WTC11 (cell line): ENCODE data around the gene CNST. TPM values are rescaled to one million over a fixed set of nuclear protein-coding genes. Genes with fewer than 3 reads are reported as not detected.

Experiments
- ATAC-seq: fragments of 200-7000 bp; cut with Tn5 transposase; 2 replicates; pipeline ENCODE4 v1.10.0; 2021; ENCODE audit warnings: mild to moderate bottlenecking, moderate library complexity
- CTCF ChIA-PET: fragments of 300-600 bp; sonication (Branson Sonifier 250); formaldehyde crosslinking; loops from one replicate; lab custom pipeline; 2021; ENCODE audit warnings: antibody characterized with exemption; lab: Charles Lee
- POLR2A ChIA-PET: fragments of 350-600 bp; sonication (Branson Sonifier 250); formaldehyde crosslinking; loops from one replicate; lab custom pipeline; 2021; ENCODE audit warnings: antibody characterized with exemption; lab: Charles Lee
- DNase-seq: peaks from one replicate; pipeline ENCODE4 v3.0.0; 2021; ENCODE audit warnings: low spot score
- H3K27ac Mint-ChIP-seq: 2 replicates; pipeline ENCODE4 v1.8.0; 2021; ENCODE audit warnings: mixed read lengths
- H3K27me3 Mint-ChIP-seq: 2 replicates; pipeline ENCODE4 v1.8.0; 2021; ENCODE audit warnings: low read depth, mild to moderate bottlenecking, moderate library complexity, mixed read lengths
- H3K36me3 Mint-ChIP-seq: 2 replicates; pipeline ENCODE4 v1.8.0; 2021; ENCODE audit warnings: mixed read lengths
- H3K4me1 Mint-ChIP-seq: 2 replicates; pipeline ENCODE4 v1.8.0; 2022; ENCODE audit warnings: mixed read lengths
- H3K4me3 Mint-ChIP-seq: 2 replicates; pipeline ENCODE4 v1.8.0; 2021; ENCODE audit warnings: mild to moderate bottlenecking, moderate library complexity, mixed read lengths
- H3K9me3 Mint-ChIP-seq: 2 replicates; pipeline ENCODE4 v1.8.0; 2021; ENCODE audit warnings: mixed read lengths
- ATF1 ChIP-seq: sonication (generic); formaldehyde crosslinking; IDR thresholded peaks from 2 replicates; pipeline ENCODE4 v1.8.1; 2023; ENCODE audit warnings: mild to moderate bottlenecking, moderate library complexity, missing genetic modification reagents
- ELF4 ChIP-seq: sonication (generic); formaldehyde crosslinking; IDR thresholded peaks from 2 replicates; pipeline ENCODE4 v1.8.1; 2022; ENCODE audit warnings: low read depth, mild to moderate bottlenecking, moderate library complexity, missing genetic modification reagents
- EMX1 ChIP-seq: fragments of 250-450 bp; sonication (Bioruptor Pico); IDR thresholded peaks from 2 replicates; pipeline ENCODE4 v1.8.0; 2021; ENCODE audit warnings: mild to moderate bottlenecking
- FOXJ3 ChIP-seq: sonication (generic); formaldehyde crosslinking; IDR thresholded peaks from 2 replicates; pipeline ENCODE4 v1.9.0; 2021; ENCODE audit warnings: missing genetic modification reagents, mild to moderate bottlenecking, borderline replicate concordance
- NFATC4 ChIP-seq: fragments of 250-450 bp; sonication (Bioruptor Pico); IDR thresholded peaks from 2 replicates; pipeline ENCODE4 v1.9.0; 2021; ENCODE audit warnings: mild to moderate bottlenecking
- NR2C2 ChIP-seq: sonication (generic); formaldehyde crosslinking; IDR thresholded peaks from 2 replicates; pipeline ENCODE4 v1.8.0; 2022; ENCODE audit warnings: mild to moderate bottlenecking, missing genetic modification reagents
- NR3C1 ChIP-seq: sonication (generic); formaldehyde crosslinking; conservative IDR thresholded peaks from 2 replicates; pipeline ENCODE4 v1.8.1; 2023; ENCODE audit warnings: low read depth, mild to moderate bottlenecking, missing genetic modification reagents
- SMAD4 ChIP-seq: sonication (generic); formaldehyde crosslinking; IDR thresholded peaks from 2 replicates; pipeline ENCODE4 v1.8.0; 2022; ENCODE audit warnings: mild to moderate bottlenecking, missing genetic modification reagents
- ZNF121 ChIP-seq: sonication (generic); formaldehyde crosslinking; IDR thresholded peaks from 2 replicates; pipeline ENCODE4 v1.8.0; 2023; ENCODE audit warnings: missing genetic modification reagents
- ZNF396 ChIP-seq: fragments of 250-450 bp; sonication (Bioruptor Pico); IDR thresholded peaks from 2 replicates; pipeline ENCODE4 v1.8.0; 2021; ENCODE audit warnings: mild to moderate bottlenecking, moderate library complexity, borderline replicate concordance
- ZNF416 ChIP-seq: fragments of 250-450 bp; sonication (Bioruptor Pico); IDR thresholded peaks from 2 replicates; pipeline ENCODE4 v1.9.0; 2021; ENCODE audit warnings: mild to moderate bottlenecking, inconsistent platforms
- ZNF671 ChIP-seq: fragments of 250-450 bp; sonication (Bioruptor Pico); IDR thresholded peaks from 2 replicates; pipeline ENCODE4 v1.8.0; 2021; ENCODE audit warnings: mild to moderate bottlenecking
- total RNA-seq: library from RNA; stranded (reverse); gene quantifications from 3 replicates; pipeline ENCODE4 v1.2.3, GENCODE V29; 2021
- TF ChIP-seq, protein P1 (sequence below): sonication (generic); formaldehyde crosslinking; IDR thresholded peaks from 2 replicates; pipeline ENCODE4 v1.8.0; 2022; ENCODE audit warnings: mild to moderate bottlenecking, missing genetic modification reagents
- TF ChIP-seq, protein P2 (sequence below): sonication (generic); formaldehyde crosslinking; IDR thresholded peaks from 2 replicates; pipeline ENCODE4 v1.8.0; 2023; ENCODE audit warnings: mild to moderate bottlenecking, missing genetic modification reagents
- TF ChIP-seq, protein P3 (sequence below): sonication (generic); formaldehyde crosslinking; IDR thresholded peaks from 2 replicates; pipeline ENCODE4 v1.8.1; 2023; ENCODE audit warnings: mild to moderate bottlenecking, missing genetic modification reagents
- TF ChIP-seq, protein P4 (sequence below): sonication (generic); formaldehyde crosslinking; IDR thresholded peaks from 2 replicates; pipeline ENCODE4 v1.8.0; 2022; ENCODE audit warnings: mild to moderate bottlenecking, missing genetic modification reagents
- TF ChIP-seq, protein P5 (sequence below): sonication (generic); formaldehyde crosslinking; IDR thresholded peaks from 2 replicates; pipeline ENCODE4 v1.8.0; 2023; ENCODE audit warnings: missing genetic modification reagents
- TF ChIP-seq, protein P6 (sequence below): sonication (generic); formaldehyde crosslinking; IDR thresholded peaks from 2 replicates; pipeline ENCODE4 v1.8.0; 2022; ENCODE audit warnings: mild to moderate bottlenecking, missing genetic modification reagents
- TF ChIP-seq, protein P7 (sequence below): sonication (generic); formaldehyde crosslinking; IDR thresholded peaks from 2 replicates; pipeline ENCODE4 v1.8.1; 2022; ENCODE audit warnings: mild to moderate bottlenecking, moderate library complexity, missing genetic modification reagents
- TF ChIP-seq, protein P8 (sequence below): fragments of 250-450 bp; sonication (Bioruptor Pico); IDR thresholded peaks from 2 replicates; pipeline ENCODE4 v1.9.0; 2021; ENCODE audit warnings: mild to moderate bottlenecking

The CNST gene
- total RNA-seq, 1 experiment from 2014 or later = 18.4 TPM

DNA sequence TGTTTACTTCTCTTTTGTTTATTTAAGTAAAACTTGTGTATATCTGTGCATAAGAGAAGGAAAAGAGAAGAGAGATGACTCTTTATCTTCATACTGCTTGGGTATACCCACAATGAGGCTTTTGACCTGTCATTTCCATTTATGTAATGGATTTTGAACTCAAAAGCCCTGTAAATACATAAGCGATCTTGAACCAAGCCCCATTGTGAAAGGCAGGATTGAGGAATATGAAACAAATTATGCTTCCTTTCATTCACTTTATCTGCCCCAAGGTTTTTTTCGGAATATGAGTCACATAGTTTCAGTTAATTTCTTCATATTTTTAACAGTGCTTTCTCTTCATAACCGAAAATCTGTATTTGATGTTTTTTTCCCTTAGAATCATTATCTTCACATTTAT lies 21.4 kb downstream of the CNST start:
- ATAC-seq = no peak
- ChIA-PET POLR2A (no interaction called here), CTCF (no interaction called here)
- peaks cover 10% of the 10 kb centered on the region for H3K9me3 Mint-ChIP-seq
- no peak overlapping the region for H3K27ac Mint-ChIP-seq
- DNase-seq = no peak
- no peak overlapping the region for H3K4me3 Mint-ChIP-seq
- no peaks in the 10 kb centered on the region for H3K4me1 Mint-ChIP-seq
- TF ChIP-seq ZNF416 (CRISPR knock-in tag) = no peak
- no peak for TF ChIP-seq NR2C2 (CRISPR knock-in tag)
- no peak for TF ChIP-seq ATF1 (CRISPR knock-in tag)
- TF ChIP-seq, protein P1, sequence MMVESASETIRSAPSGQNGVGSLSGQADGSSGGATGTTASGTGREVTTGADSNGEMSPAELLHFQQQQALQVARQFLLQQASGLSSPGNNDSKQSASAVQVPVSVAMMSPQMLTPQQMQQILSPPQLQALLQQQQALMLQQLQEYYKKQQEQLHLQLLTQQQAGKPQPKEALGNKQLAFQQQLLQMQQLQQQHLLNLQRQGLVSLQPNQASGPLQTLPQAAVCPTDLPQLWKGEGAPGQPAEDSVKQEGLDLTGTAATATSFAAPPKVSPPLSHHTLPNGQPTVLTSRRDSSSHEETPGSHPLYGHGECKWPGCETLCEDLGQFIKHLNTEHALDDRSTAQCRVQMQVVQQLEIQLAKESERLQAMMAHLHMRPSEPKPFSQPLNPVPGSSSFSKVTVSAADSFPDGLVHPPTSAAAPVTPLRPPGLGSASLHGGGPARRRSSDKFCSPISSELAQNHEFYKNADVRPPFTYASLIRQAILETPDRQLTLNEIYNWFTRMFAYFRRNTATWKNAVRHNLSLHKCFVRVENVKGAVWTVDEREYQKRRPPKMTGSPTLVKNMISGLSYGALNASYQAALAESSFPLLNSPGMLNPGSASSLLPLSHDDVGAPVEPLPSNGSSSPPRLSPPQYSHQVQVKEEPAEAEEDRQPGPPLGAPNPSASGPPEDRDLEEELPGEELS (CRISPR knock-in tag) = no peak
- no peak for TF ChIP-seq ZNF396 (CRISPR knock-in tag)
- TF ChIP-seq, protein P2, sequence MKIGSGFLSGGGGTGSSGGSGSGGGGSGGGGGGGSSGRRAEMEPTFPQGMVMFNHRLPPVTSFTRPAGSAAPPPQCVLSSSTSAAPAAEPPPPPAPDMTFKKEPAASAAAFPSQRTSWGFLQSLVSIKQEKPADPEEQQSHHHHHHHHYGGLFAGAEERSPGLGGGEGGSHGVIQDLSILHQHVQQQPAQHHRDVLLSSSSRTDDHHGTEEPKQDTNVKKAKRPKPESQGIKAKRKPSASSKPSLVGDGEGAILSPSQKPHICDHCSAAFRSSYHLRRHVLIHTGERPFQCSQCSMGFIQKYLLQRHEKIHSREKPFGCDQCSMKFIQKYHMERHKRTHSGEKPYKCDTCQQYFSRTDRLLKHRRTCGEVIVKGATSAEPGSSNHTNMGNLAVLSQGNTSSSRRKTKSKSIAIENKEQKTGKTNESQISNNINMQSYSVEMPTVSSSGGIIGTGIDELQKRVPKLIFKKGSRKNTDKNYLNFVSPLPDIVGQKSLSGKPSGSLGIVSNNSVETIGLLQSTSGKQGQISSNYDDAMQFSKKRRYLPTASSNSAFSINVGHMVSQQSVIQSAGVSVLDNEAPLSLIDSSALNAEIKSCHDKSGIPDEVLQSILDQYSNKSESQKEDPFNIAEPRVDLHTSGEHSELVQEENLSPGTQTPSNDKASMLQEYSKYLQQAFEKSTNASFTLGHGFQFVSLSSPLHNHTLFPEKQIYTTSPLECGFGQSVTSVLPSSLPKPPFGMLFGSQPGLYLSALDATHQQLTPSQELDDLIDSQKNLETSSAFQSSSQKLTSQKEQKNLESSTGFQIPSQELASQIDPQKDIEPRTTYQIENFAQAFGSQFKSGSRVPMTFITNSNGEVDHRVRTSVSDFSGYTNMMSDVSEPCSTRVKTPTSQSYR (CRISPR knock-in tag) = no peak
- no peak for TF ChIP-seq ZNF121 (CRISPR knock-in tag)
- TF ChIP-seq ELF4 (CRISPR knock-in tag) = no peak
- TF ChIP-seq NFATC4 = no peak
- no peak for TF ChIP-seq ZNF671 (CRISPR knock-in tag)
- H3K27me3 Mint-ChIP-seq = no peaks in the 10 kb centered on the region
- peaks cover 13% of the 10 kb centered on the region for H3K36me3 Mint-ChIP-seq

DNA sequence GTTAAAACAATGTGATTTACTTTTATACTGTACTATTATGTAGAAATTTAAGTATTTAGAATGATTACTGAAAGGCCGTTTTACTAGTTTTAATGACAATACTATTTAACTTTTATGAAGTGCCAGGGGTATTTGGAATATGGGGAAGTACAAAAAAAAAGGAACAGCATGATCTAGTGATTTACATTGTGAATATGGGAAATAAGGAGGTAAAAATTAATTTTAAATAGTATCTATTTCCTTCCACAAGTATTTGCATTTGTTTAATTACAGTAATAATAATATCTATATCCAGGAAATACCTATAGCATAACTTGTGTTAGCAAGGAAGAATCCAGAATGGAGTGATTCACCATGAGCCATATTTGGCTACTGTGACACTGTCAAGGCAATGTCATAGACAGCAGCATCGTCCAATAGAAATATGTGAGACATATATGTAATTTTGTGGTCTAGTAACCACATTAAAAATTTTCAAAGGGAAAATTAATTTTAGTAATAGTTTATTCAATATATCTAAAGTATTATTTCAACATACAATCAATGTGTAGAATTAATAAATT lies 22.0 kb downstream of the CNST start:
- no peak for DNase-seq
- POLR2A ChIA-PET = no interaction called here
- H3K27me3 Mint-ChIP-seq = no peaks in the 10 kb centered on the region
- TF ChIP-seq, protein P3, sequence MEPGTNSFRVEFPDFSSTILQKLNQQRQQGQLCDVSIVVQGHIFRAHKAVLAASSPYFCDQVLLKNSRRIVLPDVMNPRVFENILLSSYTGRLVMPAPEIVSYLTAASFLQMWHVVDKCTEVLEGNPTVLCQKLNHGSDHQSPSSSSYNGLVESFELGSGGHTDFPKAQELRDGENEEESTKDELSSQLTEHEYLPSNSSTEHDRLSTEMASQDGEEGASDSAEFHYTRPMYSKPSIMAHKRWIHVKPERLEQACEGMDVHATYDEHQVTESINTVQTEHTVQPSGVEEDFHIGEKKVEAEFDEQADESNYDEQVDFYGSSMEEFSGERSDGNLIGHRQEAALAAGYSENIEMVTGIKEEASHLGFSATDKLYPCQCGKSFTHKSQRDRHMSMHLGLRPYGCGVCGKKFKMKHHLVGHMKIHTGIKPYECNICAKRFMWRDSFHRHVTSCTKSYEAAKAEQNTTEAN (CRISPR knock-in tag) = no peak
- no peak for TF ChIP-seq NR3C1 (CRISPR knock-in tag)
- TF ChIP-seq, protein P4, sequence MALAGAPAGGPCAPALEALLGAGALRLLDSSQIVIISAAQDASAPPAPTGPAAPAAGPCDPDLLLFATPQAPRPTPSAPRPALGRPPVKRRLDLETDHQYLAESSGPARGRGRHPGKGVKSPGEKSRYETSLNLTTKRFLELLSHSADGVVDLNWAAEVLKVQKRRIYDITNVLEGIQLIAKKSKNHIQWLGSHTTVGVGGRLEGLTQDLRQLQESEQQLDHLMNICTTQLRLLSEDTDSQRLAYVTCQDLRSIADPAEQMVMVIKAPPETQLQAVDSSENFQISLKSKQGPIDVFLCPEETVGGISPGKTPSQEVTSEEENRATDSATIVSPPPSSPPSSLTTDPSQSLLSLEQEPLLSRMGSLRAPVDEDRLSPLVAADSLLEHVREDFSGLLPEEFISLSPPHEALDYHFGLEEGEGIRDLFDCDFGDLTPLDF (CRISPR knock-in tag) = no peak
- TF ChIP-seq ZNF396 (CRISPR knock-in tag) = no peak
- TF ChIP-seq EMX1 (CRISPR knock-in tag) = no peak
- no peak for TF ChIP-seq SMAD4 (CRISPR knock-in tag)
- TF ChIP-seq, protein P5, sequence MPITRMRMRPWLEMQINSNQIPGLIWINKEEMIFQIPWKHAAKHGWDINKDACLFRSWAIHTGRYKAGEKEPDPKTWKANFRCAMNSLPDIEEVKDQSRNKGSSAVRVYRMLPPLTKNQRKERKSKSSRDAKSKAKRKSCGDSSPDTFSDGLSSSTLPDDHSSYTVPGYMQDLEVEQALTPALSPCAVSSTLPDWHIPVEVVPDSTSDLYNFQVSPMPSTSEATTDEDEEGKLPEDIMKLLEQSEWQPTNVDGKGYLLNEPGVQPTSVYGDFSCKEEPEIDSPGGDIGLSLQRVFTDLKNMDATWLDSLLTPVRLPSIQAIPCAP (CRISPR knock-in tag) = no peak
- TF ChIP-seq, protein P6, sequence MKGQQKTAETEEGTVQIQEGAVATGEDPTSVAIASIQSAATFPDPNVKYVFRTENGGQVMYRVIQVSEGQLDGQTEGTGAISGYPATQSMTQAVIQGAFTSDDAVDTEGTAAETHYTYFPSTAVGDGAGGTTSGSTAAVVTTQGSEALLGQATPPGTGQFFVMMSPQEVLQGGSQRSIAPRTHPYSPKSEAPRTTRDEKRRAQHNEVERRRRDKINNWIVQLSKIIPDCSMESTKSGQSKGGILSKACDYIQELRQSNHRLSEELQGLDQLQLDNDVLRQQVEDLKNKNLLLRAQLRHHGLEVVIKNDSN (CRISPR knock-in tag) = no peak
- TF ChIP-seq, protein P7, sequence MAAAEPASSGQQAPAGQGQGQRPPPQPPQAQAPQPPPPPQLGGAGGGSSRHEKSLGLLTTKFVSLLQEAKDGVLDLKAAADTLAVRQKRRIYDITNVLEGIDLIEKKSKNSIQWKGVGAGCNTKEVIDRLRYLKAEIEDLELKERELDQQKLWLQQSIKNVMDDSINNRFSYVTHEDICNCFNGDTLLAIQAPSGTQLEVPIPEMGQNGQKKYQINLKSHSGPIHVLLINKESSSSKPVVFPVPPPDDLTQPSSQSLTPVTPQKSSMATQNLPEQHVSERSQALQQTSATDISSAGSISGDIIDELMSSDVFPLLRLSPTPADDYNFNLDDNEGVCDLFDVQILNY (CRISPR knock-in tag) = no peak
- TF ChIP-seq, protein P8, sequence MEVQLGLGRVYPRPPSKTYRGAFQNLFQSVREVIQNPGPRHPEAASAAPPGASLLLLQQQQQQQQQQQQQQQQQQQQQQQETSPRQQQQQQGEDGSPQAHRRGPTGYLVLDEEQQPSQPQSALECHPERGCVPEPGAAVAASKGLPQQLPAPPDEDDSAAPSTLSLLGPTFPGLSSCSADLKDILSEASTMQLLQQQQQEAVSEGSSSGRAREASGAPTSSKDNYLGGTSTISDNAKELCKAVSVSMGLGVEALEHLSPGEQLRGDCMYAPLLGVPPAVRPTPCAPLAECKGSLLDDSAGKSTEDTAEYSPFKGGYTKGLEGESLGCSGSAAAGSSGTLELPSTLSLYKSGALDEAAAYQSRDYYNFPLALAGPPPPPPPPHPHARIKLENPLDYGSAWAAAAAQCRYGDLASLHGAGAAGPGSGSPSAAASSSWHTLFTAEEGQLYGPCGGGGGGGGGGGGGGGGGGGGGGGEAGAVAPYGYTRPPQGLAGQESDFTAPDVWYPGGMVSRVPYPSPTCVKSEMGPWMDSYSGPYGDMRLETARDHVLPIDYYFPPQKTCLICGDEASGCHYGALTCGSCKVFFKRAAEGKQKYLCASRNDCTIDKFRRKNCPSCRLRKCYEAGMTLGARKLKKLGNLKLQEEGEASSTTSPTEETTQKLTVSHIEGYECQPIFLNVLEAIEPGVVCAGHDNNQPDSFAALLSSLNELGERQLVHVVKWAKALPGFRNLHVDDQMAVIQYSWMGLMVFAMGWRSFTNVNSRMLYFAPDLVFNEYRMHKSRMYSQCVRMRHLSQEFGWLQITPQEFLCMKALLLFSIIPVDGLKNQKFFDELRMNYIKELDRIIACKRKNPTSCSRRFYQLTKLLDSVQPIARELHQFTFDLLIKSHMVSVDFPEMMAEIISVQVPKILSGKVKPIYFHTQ = no peak
- no peak for TF ChIP-seq FOXJ3

More for the DNA sequence above, 22.0 kb downstream of the CNST start:
- Mint-ChIP-seq H3K9me3 (peaks cover 10% of the 10 kb centered on the region), H3K36me3 (peaks cover 13% of the 10 kb centered on the region), H3K4me3 (no peak overlapping the region), H3K27ac (no peak overlapping the region), H3K4me1 (no peaks in the 10 kb centered on the region)
- CTCF ChIA-PET = no interaction called here
- ATAC-seq = no peak
